HepG2 (cell line): ENCODE measurements around the gene ABHD11. TPM values are rescaled to one million over a fixed set of nuclear protein-coding genes. Genes with fewer than 3 reads are reported as not detected.
A peak's percentile ranks its signal among the peaks of the same experiment; 100 is the strongest.

Source experiments
- ARNT2 ChIP-seq: sonication (generic); formaldehyde crosslinking; IDR thresholded peaks from 2 replicates; pipeline ENCODE4 v1.8.0; 2022; ENCODE audit warnings: mild to moderate bottlenecking, low read depth, missing genetic modification reagents, moderate library complexity
- ATF7-NPFF ChIP-seq: sonication (generic); formaldehyde crosslinking; IDR thresholded peaks from 2 replicates; pipeline ENCODE4 v1.8.1; 2023; ENCODE audit warnings: mild to moderate bottlenecking, low read depth, missing genetic modification reagents, moderate library complexity
- CCDC6 ChIP-seq: sonication (generic); formaldehyde crosslinking; IDR thresholded peaks from 2 replicates; pipeline ENCODE4 v1.8.1; 2022; ENCODE audit warnings: mild to moderate bottlenecking, missing genetic modification reagents, moderate library complexity
- HNF4G ChIP-seq, 2 experiments: sonication (generic) in 1 of 2; formaldehyde crosslinking in 1 of 2; IDR thresholded peaks; 2 replicates each; pipeline versions ENCODE4 v1.4.0 to v1.6.1; 2011 to 2020; ENCODE audit warnings: borderline replicate concordance in 2 of 2, low read depth in 2 of 2, mild to moderate bottlenecking in 2 of 2, low read length in 1 of 2, missing genetic modification reagents in 1 of 2, moderate library complexity in 1 of 2
- IRF2 ChIP-seq: IDR thresholded peaks from 2 replicates; pipeline ENCODE4 v1.6.1; 2018; ENCODE audit warnings: missing genetic modification reagents, missing compliant biosample characterization
- KLF12 ChIP-seq: sonication (generic); formaldehyde crosslinking; IDR thresholded peaks from 2 replicates; pipeline ENCODE4 v1.4.0; 2020; ENCODE audit warnings: missing genetic modification reagents, borderline replicate concordance
- SAP130 ChIP-seq: IDR thresholded peaks from 2 replicates; pipeline ENCODE4 v1.6.1; 2016; ENCODE audit warnings: low read depth
- ZNF446 ChIP-seq: sonication (generic); formaldehyde crosslinking; IDR thresholded peaks from 2 replicates; pipeline ENCODE4 v1.5.0; 2020; ENCODE audit warnings: mild to moderate bottlenecking, missing genetic modification reagents
- ZNF572 ChIP-seq: sonication (generic); formaldehyde crosslinking; IDR thresholded peaks from 2 replicates; pipeline ENCODE4 v1.5.1; 2020; ENCODE audit warnings: mild to moderate bottlenecking, missing genetic modification reagents
- ZNF678 ChIP-seq: sonication (generic); formaldehyde crosslinking; IDR thresholded peaks from 2 replicates; pipeline ENCODE4 v1.4.0; 2020; ENCODE audit warnings: mild to moderate bottlenecking, missing genetic modification reagents
- ZNF761 ChIP-seq: sonication (generic); formaldehyde crosslinking; conservative IDR thresholded peaks from 2 replicates; pipeline ENCODE4 v1.4.0; 2020; ENCODE audit warnings: mild to moderate bottlenecking, missing genetic modification reagents
- polyA plus RNA-seq, 8 experiments: library from polyadenylated mRNA; depleted of rRNA in 3 of 8; stranded (reverse) in 7 of 8; unstranded in 1 of 8; fragments of >200 nt; fragmentation: Illumina TruSeq in 4 of 8; extraction: Trizol in 4 of 8; gene quantifications; 2 replicates each; pipeline versions ENCODE4 v1.2.1 to v1.2.3, GENCODE V29; 2011 to 2016; ENCODE audit warnings: low read depth in 4 of 8, missing spikeins in 1 of 8, mixed read lengths in 1 of 8; ENCODE audit not compliant: insufficient read depth in 1 of 8
- total RNA-seq, 5 experiments: library from RNA; depleted of rRNA; stranded (reverse); fragments of >200 nt; fragmentation: Illumina TruSeq; extraction: Trizol; gene quantifications; 2 replicates each; pipeline ENCODE4 v1.2.3, GENCODE V29; 2016; ENCODE audit warnings: low read depth in 1 of 5
- TF ChIP-seq, protein P1 (sequence below): sonication (generic); formaldehyde crosslinking; IDR thresholded peaks from 2 replicates; pipeline ENCODE4 v1.5.1; 2020; ENCODE audit warnings: missing genetic modification reagents, mild to moderate bottlenecking, borderline replicate concordance
- TF ChIP-seq, protein P2 (sequence below): sonication (generic); formaldehyde crosslinking; IDR thresholded peaks from 2 replicates; pipeline ENCODE4 v1.8.1; 2023; ENCODE audit warnings: missing genetic modification reagents, inconsistent platforms, borderline replicate concordance
- TF ChIP-seq, protein P3 (sequence below): IDR thresholded peaks from 2 replicates; pipeline ENCODE4 v1.4.0; 2020; ENCODE audit warnings: mild to moderate bottlenecking, missing genetic modification reagents
- TF ChIP-seq, protein P4 (sequence below): sonication (generic); formaldehyde crosslinking; IDR thresholded peaks from 2 replicates; pipeline ENCODE4 v1.5.0; 2020; ENCODE audit warnings: mild to moderate bottlenecking, missing genetic modification reagents, borderline replicate concordance

Gene ABHD11
- total and polyA plus RNA-seq, 2 of the 13 experiments (the other 11 are each of a cell fraction or from before 2014, with no cell fraction given): 7.0 to 8.1 TPM

DNA sequence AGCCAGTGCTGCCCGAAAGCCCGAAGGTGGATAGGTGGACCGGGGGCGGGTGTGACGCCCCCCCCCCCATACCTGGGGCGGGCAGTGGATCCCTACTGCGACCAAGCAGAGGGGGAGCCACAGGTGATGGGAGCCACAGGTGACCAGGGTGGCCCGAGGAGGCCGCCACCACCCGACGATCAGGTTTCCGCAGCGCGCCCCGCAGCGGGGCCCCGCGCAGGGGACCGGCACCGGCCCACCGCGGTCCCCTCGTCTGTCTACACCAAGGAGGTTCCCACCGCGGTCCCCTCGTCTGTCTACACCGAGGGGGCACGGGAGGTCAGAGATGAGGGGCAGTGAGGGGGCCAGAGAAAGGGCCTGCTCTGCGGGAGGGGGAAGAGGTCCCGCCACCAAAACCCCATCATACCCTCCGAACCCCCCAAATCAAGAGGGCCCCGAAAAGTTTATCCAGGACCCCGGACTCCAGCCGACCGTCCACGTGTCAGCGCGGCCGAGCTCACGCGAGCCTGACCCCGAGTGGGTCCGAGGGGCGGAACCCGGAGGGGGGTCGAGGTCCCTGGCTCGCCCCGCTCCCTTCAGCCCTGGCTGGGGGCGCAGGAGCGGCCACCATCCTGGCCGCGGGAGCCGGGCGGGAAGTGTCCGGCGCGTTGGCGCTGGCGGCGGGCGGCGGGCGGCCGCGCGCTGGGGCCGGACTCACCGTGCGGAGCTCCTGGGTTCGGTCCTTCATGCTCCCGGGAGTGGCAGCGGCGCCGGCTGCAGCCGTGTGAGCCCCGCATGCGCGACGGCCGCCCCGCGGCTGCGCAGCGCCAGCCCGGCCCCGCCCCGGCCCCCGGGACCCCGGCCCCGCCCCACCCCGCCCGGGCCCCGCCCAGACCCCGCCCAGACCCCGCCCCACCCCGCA is 19.4 kb downstream of the ABHD11 start, which contains the start of gene STX1A (continued):
- TF ChIP-seq, protein P1, sequence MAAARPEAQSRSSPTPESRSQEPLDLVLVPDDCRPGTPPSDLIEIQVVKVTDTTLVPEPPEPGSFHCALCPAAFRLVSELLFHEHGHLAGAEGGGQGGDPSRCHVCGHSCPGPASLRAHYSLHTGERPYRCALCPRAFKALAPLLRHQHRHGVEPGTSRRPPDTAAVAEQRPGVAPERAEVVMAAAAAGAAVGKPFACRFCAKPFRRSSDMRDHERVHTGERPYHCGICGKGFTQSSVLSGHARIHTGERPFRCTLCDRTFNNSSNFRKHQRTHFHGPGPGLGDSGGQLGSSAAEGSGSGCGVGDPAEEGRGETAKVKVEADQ (CRISPR knock-in tag): 0 out of 2 replicates have a peak, but pooled peaks have one; percentile 48
- TF ChIP-seq CCDC6 (CRISPR knock-in tag) (no peak), ZNF572 (0 out of 2 replicates have a peak, but pooled peaks have one; percentile 60), ARNT2 (0 out of 2 replicates have a peak, but pooled peaks have one; percentile 26), ZNF678 (CRISPR knock-in tag) (peak; percentile 77; the same call in 1 of the 2 replicates), ZNF761 (CRISPR knock-in tag) (peak; percentile 67; the same call in 1 of the 2 replicates), ATF7-NPFF (CRISPR knock-in tag) (no peak), SAP130 (CRISPR knock-in tag) (0 out of 2 replicates have a peak, but pooled peaks have one; percentile 31), ZNF446 (CRISPR knock-in tag) (0 out of 2 replicates have a peak, but pooled peaks have one; percentile 38), KLF12 (CRISPR knock-in tag) (0 out of 2 replicates have a peak, but pooled peaks have one; percentile 11), HNF4G (IDR thresholded peaks at IDR 0.05; ENCODE audit: borderline replicate concordance, low read depth, low read length) (no peak), HNF4G (CRISPR knock-in tag; IDR thresholded peaks at IDR 0.05; ENCODE audit: borderline replicate concordance, low read depth) (0 out of 2 replicates have a peak, but pooled peaks have one; percentile 28), IRF2 (CRISPR knock-in tag) (no peak)
- TF ChIP-seq, protein P2, sequence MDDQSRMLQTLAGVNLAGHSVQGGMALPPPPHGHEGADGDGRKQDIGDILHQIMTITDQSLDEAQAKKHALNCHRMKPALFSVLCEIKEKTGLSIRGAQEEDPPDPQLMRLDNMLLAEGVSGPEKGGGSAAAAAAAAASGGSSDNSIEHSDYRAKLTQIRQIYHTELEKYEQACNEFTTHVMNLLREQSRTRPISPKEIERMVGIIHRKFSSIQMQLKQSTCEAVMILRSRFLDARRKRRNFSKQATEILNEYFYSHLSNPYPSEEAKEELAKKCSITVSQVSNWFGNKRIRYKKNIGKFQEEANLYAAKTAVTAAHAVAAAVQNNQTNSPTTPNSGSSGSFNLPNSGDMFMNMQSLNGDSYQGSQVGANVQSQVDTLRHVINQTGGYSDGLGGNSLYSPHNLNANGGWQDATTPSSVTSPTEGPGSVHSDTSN (CRISPR knock-in tag): no peak
- TF ChIP-seq, protein P3, sequence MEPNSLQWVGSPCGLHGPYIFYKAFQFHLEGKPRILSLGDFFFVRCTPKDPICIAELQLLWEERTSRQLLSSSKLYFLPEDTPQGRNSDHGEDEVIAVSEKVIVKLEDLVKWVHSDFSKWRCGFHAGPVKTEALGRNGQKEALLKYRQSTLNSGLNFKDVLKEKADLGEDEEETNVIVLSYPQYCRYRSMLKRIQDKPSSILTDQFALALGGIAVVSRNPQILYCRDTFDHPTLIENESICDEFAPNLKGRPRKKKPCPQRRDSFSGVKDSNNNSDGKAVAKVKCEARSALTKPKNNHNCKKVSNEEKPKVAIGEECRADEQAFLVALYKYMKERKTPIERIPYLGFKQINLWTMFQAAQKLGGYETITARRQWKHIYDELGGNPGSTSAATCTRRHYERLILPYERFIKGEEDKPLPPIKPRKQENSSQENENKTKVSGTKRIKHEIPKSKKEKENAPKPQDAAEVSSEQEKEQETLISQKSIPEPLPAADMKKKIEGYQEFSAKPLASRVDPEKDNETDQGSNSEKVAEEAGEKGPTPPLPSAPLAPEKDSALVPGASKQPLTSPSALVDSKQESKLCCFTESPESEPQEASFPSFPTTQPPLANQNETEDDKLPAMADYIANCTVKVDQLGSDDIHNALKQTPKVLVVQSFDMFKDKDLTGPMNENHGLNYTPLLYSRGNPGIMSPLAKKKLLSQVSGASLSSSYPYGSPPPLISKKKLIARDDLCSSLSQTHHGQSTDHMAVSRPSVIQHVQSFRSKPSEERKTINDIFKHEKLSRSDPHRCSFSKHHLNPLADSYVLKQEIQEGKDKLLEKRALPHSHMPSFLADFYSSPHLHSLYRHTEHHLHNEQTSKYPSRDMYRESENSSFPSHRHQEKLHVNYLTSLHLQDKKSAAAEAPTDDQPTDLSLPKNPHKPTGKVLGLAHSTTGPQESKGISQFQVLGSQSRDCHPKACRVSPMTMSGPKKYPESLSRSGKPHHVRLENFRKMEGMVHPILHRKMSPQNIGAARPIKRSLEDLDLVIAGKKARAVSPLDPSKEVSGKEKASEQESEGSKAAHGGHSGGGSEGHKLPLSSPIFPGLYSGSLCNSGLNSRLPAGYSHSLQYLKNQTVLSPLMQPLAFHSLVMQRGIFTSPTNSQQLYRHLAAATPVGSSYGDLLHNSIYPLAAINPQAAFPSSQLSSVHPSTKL: 0 out of 2 replicates have a peak, but pooled peaks have one; percentile 9
- TF ChIP-seq, protein P4, sequence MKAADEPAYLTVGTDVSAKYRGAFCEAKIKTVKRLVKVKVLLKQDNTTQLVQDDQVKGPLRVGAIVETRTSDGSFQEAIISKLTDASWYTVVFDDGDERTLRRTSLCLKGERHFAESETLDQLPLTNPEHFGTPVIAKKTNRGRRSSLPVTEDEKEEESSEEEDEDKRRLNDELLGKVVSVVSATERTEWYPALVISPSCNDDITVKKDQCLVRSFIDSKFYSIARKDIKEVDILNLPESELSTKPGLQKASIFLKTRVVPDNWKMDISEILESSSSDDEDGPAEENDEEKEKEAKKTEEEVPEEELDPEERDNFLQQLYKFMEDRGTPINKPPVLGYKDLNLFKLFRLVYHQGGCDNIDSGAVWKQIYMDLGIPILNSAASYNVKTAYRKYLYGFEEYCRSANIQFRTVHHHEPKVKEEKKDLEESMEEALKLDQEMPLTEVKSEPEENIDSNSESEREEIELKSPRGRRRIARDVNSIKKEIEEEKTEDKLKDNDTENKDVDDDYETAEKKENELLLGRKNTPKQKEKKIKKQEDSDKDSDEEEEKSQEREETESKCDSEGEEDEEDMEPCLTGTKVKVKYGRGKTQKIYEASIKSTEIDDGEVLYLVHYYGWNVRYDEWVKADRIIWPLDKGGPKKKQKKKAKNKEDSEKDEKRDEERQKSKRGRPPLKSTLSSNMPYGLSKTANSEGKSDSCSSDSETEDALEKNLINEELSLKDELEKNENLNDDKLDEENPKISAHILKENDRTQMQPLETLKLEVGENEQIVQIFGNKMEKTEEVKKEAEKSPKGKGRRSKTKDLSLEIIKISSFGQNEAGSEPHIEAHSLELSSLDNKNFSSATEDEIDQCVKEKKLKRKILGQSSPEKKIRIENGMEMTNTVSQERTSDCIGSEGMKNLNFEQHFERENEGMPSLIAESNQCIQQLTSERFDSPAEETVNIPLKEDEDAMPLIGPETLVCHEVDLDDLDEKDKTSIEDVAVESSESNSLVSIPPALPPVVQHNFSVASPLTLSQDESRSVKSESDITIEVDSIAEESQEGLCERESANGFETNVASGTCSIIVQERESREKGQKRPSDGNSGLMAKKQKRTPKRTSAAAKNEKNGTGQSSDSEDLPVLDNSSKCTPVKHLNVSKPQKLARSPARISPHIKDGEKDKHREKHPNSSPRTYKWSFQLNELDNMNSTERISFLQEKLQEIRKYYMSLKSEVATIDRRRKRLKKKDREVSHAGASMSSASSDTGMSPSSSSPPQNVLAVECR: peak; percentile 45; the same call in 1 of the 2 replicates
